D341Med (cell line): ENCODE results near the gene POFUT1.

Source experiments
- DNase-seq: peaks from one replicate; pipeline ENCODE4 v3.0.0; 2012; ENCODE audit warnings: low spot score

Gene POFUT1

DNA sequence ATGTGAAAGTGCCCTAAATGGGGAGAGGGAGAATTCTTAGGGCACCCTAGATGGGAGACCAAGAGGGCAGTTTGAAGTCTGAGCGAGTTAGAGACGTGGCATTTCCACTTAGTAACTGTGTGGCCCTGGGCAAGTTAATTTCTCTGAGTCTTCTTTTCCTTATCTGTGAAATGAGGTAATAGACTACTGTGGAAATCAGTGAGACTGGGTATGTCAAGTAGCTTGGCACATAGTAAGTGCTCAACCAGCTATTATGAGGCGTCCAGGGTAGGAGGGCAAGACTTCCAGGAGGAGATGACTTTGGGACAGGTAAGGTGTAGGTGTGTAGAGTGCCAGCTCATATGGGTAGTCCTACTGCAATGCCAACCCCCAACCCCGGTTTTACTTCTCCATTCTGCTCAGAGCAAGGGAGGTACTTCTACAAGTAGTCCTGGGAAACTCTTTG is 70.5 kb downstream of the POFUT1 start:
- DNase-seq = no peak

DNA sequence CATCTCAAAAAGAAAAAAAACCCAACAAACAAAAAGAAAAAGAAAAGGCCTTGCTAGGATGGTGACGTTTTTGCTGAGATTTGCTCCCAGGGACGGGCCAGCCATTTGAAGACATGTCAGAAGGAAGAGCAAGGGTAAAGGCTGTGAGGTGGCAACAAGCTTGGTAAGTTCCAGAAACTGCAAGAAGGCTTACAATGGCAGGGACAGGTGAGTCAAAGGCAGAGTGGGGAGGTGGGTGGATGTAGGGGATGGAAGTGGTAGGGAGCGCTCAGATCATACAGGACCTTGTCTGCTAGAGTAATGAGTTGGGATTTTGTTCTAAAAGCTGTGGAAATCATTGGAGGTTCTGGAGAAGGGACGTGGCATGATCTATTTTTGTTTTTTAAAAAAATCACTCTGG is 74.0 kb downstream of the POFUT1 start:
- no peak for DNase-seq

DNA sequence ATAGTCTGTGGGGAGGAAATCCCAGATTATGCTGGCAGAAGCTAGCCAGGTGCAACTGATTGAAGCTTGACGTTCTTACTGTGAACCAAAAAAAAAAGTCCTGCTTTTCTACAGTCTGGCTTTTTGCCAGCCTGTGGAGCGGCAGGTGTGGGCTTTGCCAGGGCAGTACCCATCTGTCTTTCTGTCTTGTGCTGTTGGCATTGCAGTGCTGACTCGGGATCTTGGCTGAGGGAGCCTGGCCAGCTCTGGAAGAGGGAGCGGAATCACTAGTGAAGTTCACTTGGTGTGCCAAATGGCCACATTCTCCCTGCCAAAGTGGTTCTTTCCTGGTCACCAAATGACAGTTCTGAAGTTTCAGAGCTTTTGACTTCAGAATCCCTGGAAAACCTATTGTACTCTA is 74.8 kb downstream of the POFUT1 start:
- DNase-seq = peak; percentile 54

DNA sequence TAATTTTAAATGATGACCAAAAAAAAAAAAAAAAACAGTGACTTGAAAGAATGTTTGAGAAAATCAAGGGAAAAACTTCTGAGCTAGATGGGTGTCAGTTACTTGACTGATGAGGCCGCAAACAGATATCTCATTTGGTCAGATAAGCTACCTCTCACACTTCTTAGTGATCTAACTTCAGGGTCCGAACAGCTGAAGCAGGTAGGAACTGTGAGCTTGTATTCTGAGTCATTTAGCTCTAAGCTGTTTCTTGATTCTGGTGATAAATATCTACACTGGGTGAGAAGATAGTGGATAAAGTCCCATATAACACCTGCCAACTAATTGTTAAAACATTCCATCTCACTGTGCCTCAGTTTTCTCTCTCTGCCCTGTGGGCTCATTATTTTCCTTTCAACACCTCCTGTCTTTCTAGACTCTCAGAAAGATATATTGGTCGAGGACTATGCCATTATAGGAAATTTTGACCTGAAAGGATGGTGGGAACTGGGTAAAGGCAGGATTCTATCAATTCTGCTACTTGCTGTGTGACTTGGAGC is 77.5 kb downstream of the POFUT1 start:
- no peak for DNase-seq

DNA sequence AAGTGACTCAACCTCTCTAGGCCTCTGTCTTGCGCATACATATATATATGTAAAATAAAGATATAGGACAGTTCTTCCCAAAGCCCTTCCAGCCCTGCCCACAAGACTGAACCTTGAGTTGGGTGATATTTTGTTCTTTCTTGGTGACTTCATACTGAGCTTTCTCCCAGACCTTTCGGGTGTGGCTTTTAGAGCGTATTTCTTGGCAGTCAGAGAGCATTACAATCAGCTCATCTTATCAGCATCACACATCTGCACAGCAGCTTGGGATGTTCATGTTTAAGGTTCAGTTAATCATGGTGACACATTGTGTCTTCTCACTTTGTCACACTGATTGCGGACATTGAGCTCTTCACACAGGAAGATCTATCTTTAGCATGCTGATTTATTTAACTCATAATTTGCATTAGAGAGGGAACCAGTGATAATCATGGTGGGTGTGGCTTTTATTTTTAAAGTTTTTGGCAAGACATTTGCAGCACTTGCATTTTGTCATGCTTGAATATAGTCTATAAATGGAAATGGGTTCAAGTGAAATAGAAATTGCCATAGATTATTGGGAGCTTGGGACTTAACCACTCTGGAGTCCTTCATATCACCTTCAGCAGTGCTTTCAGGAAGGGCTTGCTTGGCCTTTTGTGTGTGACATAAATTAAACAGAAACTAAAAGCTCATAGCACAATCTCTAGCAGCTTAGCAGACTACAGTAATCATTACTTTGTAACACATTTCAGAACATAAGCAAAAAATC is 78.1 kb downstream of the POFUT1 start:
- no peak for DNase-seq

DNA sequence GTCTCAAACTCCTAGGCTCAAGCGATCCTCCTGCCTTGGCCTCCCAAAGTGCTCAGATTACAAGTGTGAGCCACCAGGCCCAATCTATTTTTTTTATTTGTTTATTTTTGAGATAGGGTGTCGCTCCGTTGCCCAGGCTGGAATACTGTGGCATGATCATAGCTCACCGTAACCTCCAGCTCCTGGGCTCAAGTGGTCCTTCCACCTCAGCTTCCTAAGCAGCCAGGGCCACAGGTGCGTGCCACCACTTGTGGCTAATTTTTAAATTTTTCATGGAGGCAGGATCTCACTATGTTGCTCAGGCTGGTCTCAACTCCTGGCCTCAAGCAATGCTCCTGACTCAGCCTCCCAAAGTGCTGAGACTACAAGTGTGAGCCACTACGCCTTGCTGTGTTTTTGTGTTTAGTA is 79.6 kb downstream of the POFUT1 start:
- DNase-seq = no peak
